HS-5 (cell line): Measurements from ENCODE around the gene ABLIM1.

Source experiments
- DNase-seq: peaks from one replicate; pipeline ENCODE4 v3.0.0-alpha.2; 2012; ENCODE audit warnings: low read depth

ABLIM1 gene

DNA sequence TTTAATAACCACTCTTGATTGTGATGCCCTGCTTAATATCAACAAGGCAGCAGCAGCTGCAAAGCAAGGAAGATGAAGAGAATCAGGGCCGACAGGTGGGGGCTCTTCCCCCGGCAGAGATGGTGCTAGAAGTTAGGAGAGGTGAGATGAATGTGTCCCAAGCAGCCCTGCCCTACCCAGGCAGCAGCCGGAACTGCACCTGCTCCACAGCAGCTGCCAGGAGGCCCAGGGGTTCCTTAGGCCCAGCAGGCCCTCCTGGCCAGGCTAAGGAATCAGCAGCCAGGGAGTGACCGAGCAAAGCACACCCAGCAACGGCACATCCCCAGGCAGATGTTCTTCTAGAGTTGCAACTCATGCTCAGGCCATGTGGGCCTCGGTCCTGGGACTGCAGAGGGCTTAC lies 271.6 kb downstream of the ABLIM1 start:
- DNase-seq: no peak

DNA sequence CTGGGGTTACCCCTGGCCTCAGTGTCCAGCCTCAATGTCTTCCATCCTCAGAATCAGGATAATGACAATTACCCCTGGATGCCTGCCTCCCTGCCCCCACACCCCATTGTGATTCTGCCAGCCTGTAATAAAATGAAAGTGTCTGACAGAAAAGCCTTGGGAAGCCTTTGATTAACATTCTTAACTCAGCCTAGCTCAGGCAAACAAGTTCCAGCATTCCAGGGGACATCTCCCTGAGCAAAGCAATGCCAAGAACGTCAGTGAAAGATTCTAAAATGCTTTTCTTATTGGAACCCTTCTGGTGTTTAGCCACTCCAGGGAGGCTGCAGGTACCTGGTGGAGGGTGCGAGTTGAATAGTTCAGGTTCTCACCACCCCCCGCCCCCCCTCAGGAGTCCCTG lies 272.5 kb downstream of the ABLIM1 start:
- DNase-seq: no peak

DNA sequence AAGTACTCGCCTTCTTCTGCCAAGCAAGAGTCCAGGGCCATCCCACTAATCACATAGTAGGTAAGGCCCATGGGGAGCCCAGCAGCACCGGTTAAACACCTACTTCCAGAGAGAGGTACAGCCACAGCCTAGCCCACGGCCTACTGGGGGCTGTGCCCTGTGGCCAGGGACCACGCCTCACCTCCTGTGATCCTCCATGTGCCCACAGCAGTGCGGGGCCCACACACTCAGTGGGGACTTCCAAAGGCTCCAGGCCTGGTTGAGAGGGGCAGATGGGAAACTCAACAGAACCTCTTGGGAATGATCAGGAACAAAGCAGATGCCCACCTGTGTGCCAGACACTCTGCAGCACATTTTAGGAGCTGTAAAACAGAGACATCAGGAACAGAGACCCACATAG lies 273.5 kb downstream of the ABLIM1 start:
- DNase-seq: no peak

DNA sequence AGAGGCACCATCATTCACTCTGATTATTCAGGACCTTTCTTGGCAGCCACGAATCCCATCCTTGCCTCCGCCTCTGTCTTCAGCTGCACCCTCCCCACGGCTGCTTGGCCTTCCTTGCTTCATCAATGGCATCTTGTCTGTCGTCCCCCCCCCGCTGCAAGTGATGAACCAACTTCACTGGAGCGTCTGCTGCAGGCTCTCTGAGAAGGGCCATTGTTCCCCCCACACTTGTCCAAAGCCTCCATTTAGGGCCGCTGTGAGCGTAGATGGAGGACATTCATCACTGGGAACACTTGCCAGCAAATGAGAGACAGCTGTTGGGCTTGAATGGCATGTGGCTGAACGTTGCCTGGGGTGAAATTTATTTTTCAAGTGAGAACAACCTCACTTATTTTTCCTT lies 273.9 kb downstream of the ABLIM1 start:
- DNase-seq: no peak
